GM12873 (cell line): ENCODE measurements around the gene GPR82.

Source experiments
- CTCF ChIP-seq: IDR thresholded peaks from 2 replicates; pipeline ENCODE4 v1.5.1; 2012; ENCODE audit warnings: low read depth, mild to moderate bottlenecking, moderate library complexity, low read length, control low read depth; ENCODE audit not compliant: insufficient read depth; ENCODE audit errors: missing control alignments

GPR82 gene

GRCh38 chrX:41761702-41762101 lies 37.7 kb downstream of the GPR82 start:
- no peak for TF ChIP-seq CTCF

GRCh38 chrX:41779030-41779564 lies 55.1 kb downstream of the GPR82 start:
- no peak for TF ChIP-seq CTCF
